Memory B cell (primary cell): ENCODE results near the gene BCORL1.
A peak's percentile ranks its signal among the peaks of the same experiment; 100 is the strongest.

ENCODE experiments used
- ATAC-seq: fragments of 150-1000 bp; cut with Tn5 transposase; 2 replicates; pipeline ENCODE4 v1.10.0; 2021; ENCODE audit warnings: low read depth, mild to moderate bottlenecking, moderate library complexity
- DNase-seq, 2 donors: peaks; one replicate each; pipeline ENCODE4 v3.0.0; 2022; ENCODE audit warnings: low spot score in 2 of 2
- H3K27ac Mint-ChIP-seq: one replicate; pipeline ENCODE4 v1.8.0; 2022; ENCODE audit warnings: mild to moderate bottlenecking, moderate library complexity, mixed read lengths
- H3K27me3 Mint-ChIP-seq: one replicate; pipeline ENCODE4 v1.8.0; 2022; ENCODE audit warnings: mixed read lengths
- H3K36me3 Mint-ChIP-seq: one replicate; pipeline ENCODE4 v1.8.0; 2022; ENCODE audit warnings: mild to moderate bottlenecking, mixed read lengths
- H3K4me1 Mint-ChIP-seq: one replicate; pipeline ENCODE4 v1.8.0; 2022; ENCODE audit warnings: mixed read lengths
- H3K4me3 Mint-ChIP-seq: one replicate; pipeline ENCODE4 v1.8.0; 2022; ENCODE audit warnings: mild to moderate bottlenecking, moderate library complexity, mixed read lengths
- H3K9me3 Mint-ChIP-seq: one replicate; pipeline ENCODE4 v1.8.0; 2022; ENCODE audit warnings: mixed read lengths

Gene BCORL1

DNA sequence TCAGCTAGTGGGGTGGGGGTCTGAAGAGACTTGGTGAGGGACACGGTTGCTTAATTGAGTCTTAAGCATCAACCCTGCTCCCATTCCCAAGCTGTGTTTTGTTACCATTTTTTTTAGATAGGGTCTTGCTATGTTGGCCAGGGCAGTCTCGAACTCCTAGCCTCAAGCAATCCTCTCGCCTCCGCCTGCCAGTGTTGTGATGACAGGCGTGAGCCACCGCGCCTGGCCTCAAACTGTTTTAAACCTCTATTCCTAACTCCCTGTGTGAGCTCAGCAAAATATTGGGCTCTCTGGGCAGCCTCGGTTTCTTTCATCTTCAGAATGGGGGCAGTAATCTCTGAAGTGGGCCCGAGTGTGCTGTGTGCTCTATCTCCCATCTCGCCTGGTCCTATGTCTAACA, 26.3 kb upstream of the BCORL1 start:
- H3K27me3 Mint-ChIP-seq: no peaks in the 10 kb centered on the region
- H3K27ac Mint-ChIP-seq: no peak overlapping the region
- peak overlapping the region; percentile 59 for H3K4me3 Mint-ChIP-seq

DNA sequence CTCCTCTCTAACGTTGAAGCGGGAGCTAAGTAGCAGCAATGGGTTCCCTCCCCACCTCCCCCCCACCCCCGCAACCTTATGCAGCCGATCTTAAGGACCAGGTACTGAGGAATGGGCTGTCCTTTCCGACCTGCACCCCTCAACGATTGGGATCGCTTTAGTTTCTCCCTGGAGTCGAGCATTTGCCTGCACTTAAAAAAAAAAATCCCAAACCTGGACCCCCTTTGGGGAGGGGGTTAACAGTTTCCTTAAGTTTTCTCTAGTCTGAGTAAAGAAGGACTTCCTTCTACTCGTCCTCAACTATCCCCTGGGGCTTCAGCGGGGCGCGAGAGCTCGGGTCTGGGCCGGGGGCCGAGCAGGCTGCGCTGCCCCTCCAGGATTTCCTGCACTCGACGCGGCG, 25.7 kb upstream of the BCORL1 start:
- Mint-ChIP-seq H3K4me1 (peaks cover 24% of the 10 kb centered on the region), H3K9me3 (no peaks in the 10 kb centered on the region), H3K27me3 (no peaks in the 10 kb centered on the region), H3K36me3 (peaks cover 2% of the 10 kb centered on the region), H3K4me3 (peak overlapping the region; percentile 72), H3K27ac (no peak overlapping the region)
- no peak for ATAC-seq
- DNase-seq: no peak

More for the DNA sequence above, 26.3 kb upstream of the BCORL1 start:
- peaks cover 2% of the 10 kb centered on the region for H3K36me3 Mint-ChIP-seq
- no peaks in the 10 kb centered on the region for H3K9me3 Mint-ChIP-seq
- H3K4me1 Mint-ChIP-seq: peaks cover 22% of the 10 kb centered on the region
- DNase-seq (no peak), ATAC-seq (no peak)

DNA sequence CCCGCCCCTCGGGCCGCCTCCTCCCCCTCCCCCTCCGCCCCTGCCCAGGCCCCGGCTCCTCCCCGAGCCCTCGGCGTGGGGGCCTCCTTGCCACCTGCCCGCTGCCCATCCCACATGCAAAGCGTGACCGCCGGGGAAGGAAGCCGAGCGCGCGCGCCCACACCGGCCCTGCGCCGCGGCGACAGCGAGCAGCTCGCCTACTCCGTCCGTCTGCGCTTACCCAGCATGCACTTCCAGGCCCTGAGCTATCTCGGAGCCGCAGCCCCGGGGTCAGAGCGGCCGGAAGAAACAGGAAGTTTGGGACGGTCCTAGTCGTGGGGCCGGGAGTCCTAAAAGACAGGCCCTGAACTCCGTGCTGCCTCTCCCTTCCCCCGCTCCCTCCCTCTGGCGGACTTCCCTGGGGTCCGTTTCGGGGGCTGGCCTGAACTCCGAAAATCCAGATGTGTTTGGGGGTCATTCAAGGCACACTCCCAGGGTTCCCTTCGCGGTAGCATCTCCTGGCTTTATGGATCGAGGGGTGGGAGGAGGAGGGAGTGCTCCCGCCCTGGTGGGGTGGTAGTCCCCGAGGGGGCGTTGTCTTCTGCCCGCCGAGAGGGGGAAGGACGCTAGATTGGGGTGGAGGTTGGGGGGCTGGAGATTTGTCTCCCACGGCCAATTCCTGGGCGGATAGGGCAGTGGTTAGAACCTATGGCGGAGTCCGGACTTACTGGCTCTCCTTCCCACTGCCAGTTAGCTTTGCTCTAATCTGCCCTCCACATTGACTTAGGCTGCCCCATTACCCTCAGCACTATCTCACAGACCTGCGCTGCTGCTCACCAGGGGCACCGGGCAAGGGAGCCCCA, 25.0 kb upstream of the BCORL1 start:
- Mint-ChIP-seq H3K9me3 (no peaks in the 10 kb centered on the region), H3K36me3 (peaks cover 2% of the 10 kb centered on the region), H3K27ac (peak overlapping the region; percentile 38), H3K27me3 (no peaks in the 10 kb centered on the region), H3K4me1 (peaks cover 27% of the 10 kb centered on the region), H3K4me3 (peak overlapping the region; percentile 76)
- DNase-seq (peak; percentile 47 to 49), ATAC-seq (peak; percentile 70)

DNA sequence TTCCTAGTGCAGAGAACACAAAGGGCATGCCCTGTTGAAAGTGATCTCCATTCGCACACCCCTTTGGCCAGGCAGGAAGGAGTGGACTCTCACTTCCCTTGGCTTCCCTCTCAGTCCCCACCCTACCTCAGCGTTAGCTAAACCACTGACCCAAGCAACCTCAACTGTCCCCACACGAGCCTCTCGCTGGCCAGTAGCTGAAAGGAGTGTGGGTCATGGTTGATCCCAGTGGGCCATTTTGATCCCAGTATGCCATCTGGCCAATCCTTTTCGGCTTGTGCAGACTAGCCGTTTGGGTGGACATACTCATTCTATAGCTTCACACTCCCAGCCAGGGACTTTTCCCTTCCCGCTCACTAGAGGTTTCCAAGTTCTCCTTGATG, 24.4 kb upstream of the BCORL1 start:
- H3K36me3 Mint-ChIP-seq: no peaks in the 10 kb centered on the region
- H3K9me3 Mint-ChIP-seq: no peaks in the 10 kb centered on the region
- H3K4me3 Mint-ChIP-seq: peak overlapping the region; percentile 76
- ATAC-seq (no peak), DNase-seq (no peak)
- no peaks in the 10 kb centered on the region for H3K27me3 Mint-ChIP-seq
- peaks cover 23% of the 10 kb centered on the region for H3K4me1 Mint-ChIP-seq
- H3K27ac Mint-ChIP-seq: no peak overlapping the region

DNA sequence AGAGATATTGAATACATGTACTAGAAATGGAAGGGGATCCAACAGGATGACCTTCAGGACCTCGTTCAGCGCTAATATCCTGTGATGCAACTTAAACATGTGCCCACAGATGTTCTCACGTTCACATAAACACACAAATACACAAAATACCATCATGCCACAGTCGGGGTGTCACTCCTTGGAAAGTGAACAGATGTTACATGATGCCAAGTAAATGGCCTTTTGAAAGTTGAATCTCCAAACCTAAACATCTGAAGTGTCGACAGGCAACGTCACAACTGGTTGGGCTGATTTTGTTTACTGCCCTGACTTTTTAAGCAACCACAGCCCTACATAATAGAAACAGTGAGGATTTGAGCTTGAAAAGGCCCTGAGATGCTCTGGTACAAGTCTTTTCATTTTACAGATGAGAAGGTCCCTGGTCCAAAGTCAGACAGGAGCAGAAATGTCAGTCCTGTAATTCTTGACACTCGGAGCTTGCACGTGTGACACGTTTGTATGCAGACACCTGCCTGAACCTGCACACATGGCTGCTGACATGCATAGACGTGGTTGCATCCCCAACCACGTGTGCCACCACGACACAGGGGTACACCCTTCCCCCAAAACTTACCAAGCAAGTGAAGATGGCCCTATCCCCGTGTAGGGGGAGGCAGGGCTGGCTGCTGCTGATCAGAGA, 23.5 kb upstream of the BCORL1 start:
- DNase-seq: no peak
- H3K4me1 Mint-ChIP-seq: peaks cover 20% of the 10 kb centered on the region

DNA sequence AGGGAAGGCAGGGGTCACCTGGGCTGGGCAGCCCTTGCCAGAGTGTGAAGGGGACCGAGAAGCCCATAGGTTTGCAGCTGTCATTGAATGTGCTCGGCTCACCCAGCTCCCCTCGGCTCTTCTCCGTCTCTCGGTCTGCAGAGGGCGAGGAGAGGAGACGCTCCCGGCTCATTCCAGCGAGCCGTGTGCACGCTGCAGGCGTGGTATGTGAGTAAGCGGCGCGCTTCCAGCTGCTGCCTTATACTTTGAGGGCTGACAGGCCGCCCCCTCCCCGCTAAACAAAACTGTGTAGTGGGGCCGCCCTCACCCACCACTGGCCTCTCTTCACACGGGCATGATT, 23.0 kb upstream of the BCORL1 start:
- H3K27ac Mint-ChIP-seq: no peak overlapping the region
- no peak for DNase-seq

More for the DNA sequence above, 23.5 kb upstream of the BCORL1 start:
- Mint-ChIP-seq H3K27ac (no peak overlapping the region), H3K27me3 (no peaks in the 10 kb centered on the region), H3K9me3 (no peaks in the 10 kb centered on the region), H3K4me3 (peak overlapping the region; percentile 76), H3K36me3 (no peaks in the 10 kb centered on the region)
- no peak for ATAC-seq

DNA sequence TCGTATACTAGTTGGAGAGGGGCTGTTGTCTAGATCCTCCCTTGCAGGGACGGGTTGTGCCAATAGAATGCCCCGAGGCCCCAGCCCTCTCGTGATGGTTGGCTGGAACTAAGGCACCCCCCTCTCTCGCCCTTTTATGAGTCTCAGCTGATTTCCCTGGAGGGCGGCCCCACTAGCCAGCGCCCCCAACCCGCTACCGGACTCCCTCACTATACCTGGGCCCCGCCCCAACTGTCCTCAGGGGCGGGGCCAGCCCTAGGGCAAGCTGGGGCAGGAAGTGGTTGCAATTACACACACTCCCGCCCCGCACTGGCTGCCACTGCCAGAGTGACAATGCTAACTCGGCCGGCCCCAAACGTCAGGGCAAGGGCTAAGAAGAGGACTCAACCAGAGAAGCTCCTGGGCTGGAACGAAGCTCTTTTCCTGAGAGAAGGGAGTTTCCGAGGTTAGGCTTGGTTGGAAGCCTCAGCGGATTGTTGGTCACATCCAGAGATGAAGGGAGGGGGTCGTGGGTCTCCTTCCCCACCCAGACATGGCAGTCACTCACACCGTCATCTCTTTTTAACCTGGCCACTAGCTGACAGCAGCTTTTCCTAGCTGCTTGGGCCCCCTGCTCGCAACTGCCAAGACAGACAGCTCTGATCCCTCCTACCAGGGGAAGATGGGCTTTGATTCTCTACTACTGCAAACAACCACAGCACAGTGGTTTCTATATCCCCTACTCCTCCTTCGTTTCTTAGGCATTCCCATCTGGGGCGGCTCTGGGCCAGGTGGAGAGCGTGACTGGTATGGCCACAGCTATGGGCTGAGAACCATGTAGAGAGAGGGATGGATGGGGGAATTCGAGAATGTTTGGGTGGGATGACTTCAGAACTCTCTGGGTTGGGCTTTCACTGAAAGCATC, 21.0 kb upstream of the BCORL1 start:
- Mint-ChIP-seq H3K36me3 (no peaks in the 10 kb centered on the region), H3K9me3 (no peaks in the 10 kb centered on the region), H3K4me3 (peak overlapping the region; percentile 74), H3K4me1 (peaks cover 15% of the 10 kb centered on the region), H3K27me3 (no peaks in the 10 kb centered on the region), H3K27ac (peak overlapping the region; percentile 50)
- peak; percentile 83 for ATAC-seq
- peak in 1 of 2 donors; percentile 39 for DNase-seq

More for the DNA sequence above, 23.0 kb upstream of the BCORL1 start:
- Mint-ChIP-seq H3K27me3 (no peaks in the 10 kb centered on the region), H3K36me3 (no peaks in the 10 kb centered on the region), H3K9me3 (no peaks in the 10 kb centered on the region), H3K4me1 (peaks cover 20% of the 10 kb centered on the region), H3K4me3 (no peak overlapping the region)
- ATAC-seq: no peak

DNA sequence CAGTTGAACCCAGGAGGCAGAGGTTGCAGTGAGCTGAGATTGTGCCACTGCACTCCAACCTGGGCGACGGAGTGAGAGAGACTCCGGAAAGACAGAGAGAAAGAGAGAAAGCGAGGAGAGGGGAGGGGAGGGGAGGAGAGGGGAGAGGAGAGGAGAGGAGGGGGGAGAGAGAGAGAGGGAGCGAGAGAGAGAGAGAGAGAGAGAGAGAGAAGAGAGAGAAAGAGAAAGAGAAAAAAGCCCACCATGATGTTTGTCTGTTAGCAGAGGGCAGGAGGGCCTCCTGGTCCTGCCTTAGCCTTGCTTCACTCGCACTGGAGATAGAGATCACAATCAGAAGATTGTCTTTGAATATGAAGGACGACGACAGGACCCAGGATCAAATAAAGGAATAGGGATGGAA, 18.7 kb upstream of the BCORL1 start:
- no peak overlapping the region for H3K27ac Mint-ChIP-seq
- DNase-seq (no peak), ATAC-seq (no peak)
- peaks cover 9% of the 10 kb centered on the region for H3K4me1 Mint-ChIP-seq
- no peaks in the 10 kb centered on the region for H3K36me3 Mint-ChIP-seq
- H3K4me3 Mint-ChIP-seq: no peak overlapping the region
- H3K9me3 Mint-ChIP-seq: no peaks in the 10 kb centered on the region
- H3K27me3 Mint-ChIP-seq: no peaks in the 10 kb centered on the region

DNA sequence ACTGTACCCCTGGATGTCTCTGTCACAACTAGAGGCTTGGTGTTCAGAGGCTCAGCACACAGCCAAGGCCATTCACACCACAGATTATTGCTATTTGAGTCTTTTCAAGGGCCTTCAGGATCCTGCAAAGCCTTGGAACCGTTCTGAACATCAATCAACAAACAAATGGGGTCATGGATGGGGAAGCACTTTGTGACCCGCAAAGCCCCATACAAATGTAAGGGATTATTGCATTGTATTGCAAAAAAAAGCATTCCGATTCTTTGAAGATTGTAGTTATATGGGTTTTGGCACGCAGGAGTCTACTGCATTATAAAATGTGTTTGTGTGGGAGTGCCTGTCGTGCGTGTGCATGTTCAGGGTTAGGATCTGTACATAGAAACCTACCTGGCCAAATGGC, 17.3 kb upstream of the BCORL1 start:
- H3K36me3 Mint-ChIP-seq: no peaks in the 10 kb centered on the region
- H3K27me3 Mint-ChIP-seq: no peaks in the 10 kb centered on the region
- peaks cover 5% of the 10 kb centered on the region for H3K4me1 Mint-ChIP-seq
- DNase-seq (no peak), ATAC-seq (no peak)
- no peak overlapping the region for H3K4me3 Mint-ChIP-seq
- no peak overlapping the region for H3K27ac Mint-ChIP-seq
- no peaks in the 10 kb centered on the region for H3K9me3 Mint-ChIP-seq

DNA sequence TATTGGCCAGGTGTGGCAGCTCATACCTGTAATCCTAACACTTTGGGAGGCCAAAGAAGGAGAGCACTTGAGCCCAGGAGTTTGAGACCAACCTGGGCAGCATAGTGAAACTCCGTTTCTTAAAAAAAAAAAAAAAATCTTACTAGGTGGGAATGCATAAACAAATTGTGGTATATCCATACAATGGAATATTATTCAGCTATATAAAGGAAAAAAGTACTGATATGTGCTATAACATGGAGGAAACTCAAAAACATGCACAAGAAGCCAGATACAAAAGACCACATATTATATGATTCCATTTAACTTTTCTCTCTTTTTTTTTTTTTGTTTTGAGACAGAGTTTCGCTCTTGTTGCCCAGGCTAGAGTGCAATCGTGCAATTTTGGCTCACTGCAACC, 13.5 kb upstream of the BCORL1 start:
- no peak for DNase-seq
- Mint-ChIP-seq H3K9me3 (no peaks in the 10 kb centered on the region), H3K4me3 (no peak overlapping the region), H3K36me3 (no peaks in the 10 kb centered on the region), H3K27ac (no peak overlapping the region), H3K4me1 (peaks cover 3% of the 10 kb centered on the region), H3K27me3 (peaks cover 2% of the 10 kb centered on the region)
- ATAC-seq: no peak

DNA sequence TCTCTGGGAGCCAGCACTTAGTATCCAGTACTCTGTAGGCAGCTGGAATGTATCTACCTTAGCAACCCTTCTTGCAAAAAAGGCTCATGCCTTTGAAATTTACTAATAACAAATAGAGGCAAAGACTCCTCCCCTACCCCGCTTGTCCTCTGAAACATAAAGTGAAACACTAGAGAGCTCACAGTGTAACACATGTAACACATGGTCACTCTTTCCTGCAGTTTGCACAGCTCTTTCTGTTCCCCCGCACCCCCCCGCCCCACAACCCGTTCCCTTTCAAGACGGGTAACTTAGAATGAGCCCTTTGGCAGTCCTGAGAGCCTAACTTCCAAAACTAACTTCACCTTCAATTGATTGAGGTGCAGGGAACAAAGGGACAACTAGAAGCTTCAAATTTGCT, 6.0 kb upstream of the BCORL1 start:
- DNase-seq: no peak
- Mint-ChIP-seq H3K9me3 (no peaks in the 10 kb centered on the region), H3K27me3 (peaks cover 2% of the 10 kb centered on the region), H3K36me3 (no peaks in the 10 kb centered on the region), H3K27ac (no peak overlapping the region), H3K4me3 (no peak overlapping the region), H3K4me1 (peaks cover 7% of the 10 kb centered on the region)
- ATAC-seq: no peak

DNA sequence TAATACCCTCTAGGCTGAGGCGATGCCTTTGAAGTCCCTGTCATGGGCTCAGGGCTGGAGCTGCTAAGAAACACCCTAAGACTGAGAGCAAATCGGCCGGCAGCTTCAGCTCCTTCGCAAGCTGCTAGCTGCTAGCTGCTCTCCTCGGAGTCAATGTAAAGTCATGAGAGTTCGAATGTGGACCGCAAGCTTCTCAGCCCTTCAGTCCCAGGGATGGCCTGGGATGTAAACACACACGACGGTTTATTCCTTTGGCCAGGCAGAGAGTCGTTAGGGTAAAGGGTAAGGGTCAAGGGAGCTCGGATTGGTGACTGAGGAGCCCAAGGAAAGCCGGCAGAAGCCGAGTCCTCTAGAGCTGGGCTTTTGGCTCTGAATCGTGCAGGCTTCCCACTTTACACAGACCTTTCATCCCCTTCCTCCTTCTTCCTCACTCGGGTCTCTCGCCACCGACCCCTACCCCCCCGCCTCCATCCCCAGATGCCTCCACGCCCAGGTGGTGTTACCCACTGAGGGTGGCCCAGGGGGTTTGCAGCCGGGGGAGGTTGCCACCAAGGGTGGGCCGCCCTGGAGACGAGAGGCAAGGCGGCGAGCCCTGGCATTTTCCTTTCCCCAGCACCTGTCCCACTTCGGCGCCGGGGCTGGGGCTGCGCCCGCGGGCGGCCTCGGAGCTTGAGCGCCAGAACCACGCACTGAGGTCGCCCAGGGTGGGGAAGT, 3.1 kb upstream of the BCORL1 start:
- DNase-seq (no peak), ATAC-seq (no peak)
- Mint-ChIP-seq H3K36me3 (no peaks in the 10 kb centered on the region), H3K4me1 (peaks cover 6% of the 10 kb centered on the region), H3K4me3 (peak overlapping the region; percentile 75), H3K9me3 (no peaks in the 10 kb centered on the region), H3K27me3 (no peaks in the 10 kb centered on the region), H3K27ac (no peak overlapping the region)

DNA sequence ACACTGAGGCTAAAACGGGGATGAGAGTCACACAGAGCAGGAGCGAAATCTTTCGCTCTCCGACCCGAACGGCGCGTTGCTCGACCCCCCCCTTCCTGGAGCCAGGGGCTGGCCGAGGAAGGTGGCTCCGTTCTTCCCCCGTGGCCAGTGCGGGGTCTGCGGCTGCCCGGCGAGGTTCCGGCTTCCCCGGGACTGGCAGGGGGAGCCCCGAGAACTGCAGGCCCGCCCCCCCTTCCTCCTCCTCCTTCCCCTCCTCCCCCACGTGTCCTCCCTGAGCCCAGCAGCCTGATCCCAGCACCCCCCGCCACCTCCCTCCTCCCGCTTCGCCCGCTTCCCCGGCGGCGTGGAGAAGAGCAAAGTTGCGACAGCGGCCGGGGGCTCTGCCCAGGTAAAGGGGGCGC, 2.4 kb upstream of the BCORL1 start:
- Mint-ChIP-seq H3K27ac (no peak overlapping the region), H3K4me3 (peak overlapping the region; percentile 83), H3K9me3 (no peaks in the 10 kb centered on the region), H3K4me1 (peaks cover 12% of the 10 kb centered on the region), H3K27me3 (no peaks in the 10 kb centered on the region), H3K36me3 (no peaks in the 10 kb centered on the region)
- ATAC-seq (no peak), DNase-seq (peak in 1 of 2 donors; percentile 16)
